H1 (cell line): Measurements from ENCODE around the gene FBXO7. TPM values are rescaled to one million over a fixed set of nuclear protein-coding genes. Genes with fewer than 3 reads are reported as not detected.

Source experiments
- CTCF ChIA-PET: fragments of 300-600 bp; sonication (Branson Sonifier 250); formaldehyde crosslinking; loops from one replicate; lab custom pipeline; 2021; ENCODE audit not compliant: partially characterized antibody; lab: Charles Lee
- POLR2A ChIA-PET: fragments of 300-600 bp; sonication (Branson Sonifier 250); formaldehyde crosslinking; loops from one replicate; lab custom pipeline; 2021; ENCODE audit warnings: inconsistent platforms; ENCODE audit not compliant: partially characterized antibody; lab: Charles Lee
- DNase-seq, 2 experiments: peaks; one replicate each; pipeline versions ENCODE4 v3.0.0 to v3.0.0-alpha.2; 2010 to 2022; ENCODE audit warnings: low spot score in 2 of 2, low read depth in 1 of 2, mixed read lengths in 1 of 2
- FAIRE-seq: peaks from 2 replicates; lab custom pipeline; 2011; peaks lifted over from hg19 to GRCh38; lab: Jason Lieb, UNC
- H2AFZ ChIP-seq: 2 replicates; pipeline ENCODE4 v1.8.1; 2012; ENCODE audit warnings: low read length, inconsistent platforms
- H2AK5ac ChIP-seq: 2 replicates; pipeline ENCODE4 v1.6.1; 2013; ENCODE audit warnings: low read depth, low read length
- H2BK120ac ChIP-seq: replicated peaks from 2 replicates; pipeline ENCODE3; 2013; ENCODE audit warnings: low read depth, low read length, inconsistent platforms
- H2BK12ac ChIP-seq: 2 replicates; pipeline ENCODE4 v1.6.1; 2013; ENCODE audit warnings: low read depth, low read length
- H2BK15ac ChIP-seq: 2 replicates; pipeline ENCODE4 v1.6.1; 2013; ENCODE audit warnings: low read length
- H2BK20ac ChIP-seq: 2 replicates; pipeline ENCODE4 v1.6.1; 2013; ENCODE audit warnings: low read length
- H2BK5ac ChIP-seq: 2 replicates; pipeline ENCODE4 v1.6.1; 2013; ENCODE audit warnings: low read depth, low read length
- H3K14ac ChIP-seq: 2 replicates; pipeline ENCODE4 v1.6.1; 2013; ENCODE audit warnings: inconsistent platforms; ENCODE audit not compliant: insufficient read length
- H3K18ac ChIP-seq: 2 replicates; pipeline ENCODE4 v1.6.1; 2013; ENCODE audit warnings: low read length; ENCODE audit errors: extremely low read depth
- H3K23ac ChIP-seq: 2 replicates; pipeline ENCODE4 v1.6.1; 2013; ENCODE audit warnings: inconsistent platforms; ENCODE audit not compliant: insufficient read length
- H3K23me2 ChIP-seq: 2 replicates; pipeline ENCODE4 v1.6.1; 2013; ENCODE audit warnings: low read depth, low read length
- H3K27ac ChIP-seq: 2 replicates; pipeline ENCODE4 v1.6.1; 2011; ENCODE audit warnings: low read depth, low read length, inconsistent platforms
- H3K27me3 ChIP-seq, 4 experiments: replicated peaks in 1 of 4; 1 replicate in 1 of 4; 2 replicates in 3 of 4; pipeline versions ENCODE4 v1.6.1 to v1.8.1; 2011 to 2013; ENCODE audit warnings: low read length in 3 of 4, mild to moderate bottlenecking in 3 of 4, inconsistent platforms in 2 of 4, mixed read lengths in 2 of 4, moderate library complexity in 1 of 4; ENCODE audit not compliant: control insufficient read depth in 3 of 4, insufficient read depth in 3 of 4; ENCODE audit errors: extremely low read depth in 1 of 4
- H3K36me3 ChIP-seq, 4 experiments: 2 replicates each; pipeline versions ENCODE4 v1.6.1 to v1.8.1; 2011 to 2013; ENCODE audit warnings: mild to moderate bottlenecking in 4 of 4, low read length in 3 of 4, moderate library complexity in 2 of 4, control low read depth in 1 of 4, inconsistent platforms in 1 of 4; ENCODE audit not compliant: insufficient read depth in 4 of 4, control insufficient read depth in 2 of 4
- H3K4ac ChIP-seq: replicated peaks from 2 replicates; pipeline ENCODE3; 2013; ENCODE audit warnings: low read length, low read depth, mixed read lengths, inconsistent platforms; ENCODE audit not compliant: insufficient read length
- H3K4me1 ChIP-seq, 4 experiments: replicated peaks in 1 of 4; 1 replicate in 1 of 4; 2 replicates in 3 of 4; pipeline versions ENCODE4 v1.6.1 to v1.8.1; 2011 to 2013; ENCODE audit warnings: low read length in 3 of 4, inconsistent platforms in 2 of 4, mixed read lengths in 1 of 4; ENCODE audit not compliant: insufficient read depth in 4 of 4, control insufficient read depth in 3 of 4
- H3K4me2 ChIP-seq, 2 experiments: 2 replicates each; pipeline versions ENCODE4 v1.6.1 to v1.8.1; 2011 to 2013; ENCODE audit warnings: low read depth in 2 of 2, low read length in 2 of 2, control low read depth in 1 of 2, inconsistent platforms in 1 of 2, mild to moderate bottlenecking in 1 of 2; ENCODE audit not compliant: insufficient read depth in 1 of 2
- H3K4me3 ChIP-seq, 4 experiments: fragments of 200-600, 300-600 bp in 1 of 4; sonication (generic), shearing (Covaris generic), sonication (Bioruptor Twin) in 1 of 4; 2 replicates each; pipeline versions ENCODE4 v1.5.1 to v1.8.1; 2011 to 2016; ENCODE audit warnings: low read length in 4 of 4, low read depth in 3 of 4, control low read depth in 2 of 4, inconsistent platforms in 2 of 4, mild to moderate bottlenecking in 2 of 4, mixed read lengths in 1 of 4, moderate library complexity in 1 of 4; ENCODE audit not compliant: insufficient read depth in 2 of 4; ENCODE audit errors: extremely low read depth in 1 of 4
- H3K56ac ChIP-seq: replicated peaks from 2 replicates; pipeline ENCODE3; 2013; ENCODE audit warnings: low read depth, mild to moderate bottlenecking, mixed read lengths, low read length, inconsistent platforms; ENCODE audit not compliant: insufficient read length
- H3K79me1 ChIP-seq: 2 replicates; pipeline ENCODE4 v1.6.1; 2013; ENCODE audit warnings: low read depth, low read length, control low read depth
- H3K79me2 ChIP-seq, 2 experiments: 2 replicates each; pipeline versions ENCODE4 v1.6.1 to v1.8.1; 2012 to 2013; ENCODE audit warnings: low read length in 2 of 2, mild to moderate bottlenecking in 2 of 2, inconsistent platforms in 1 of 2; ENCODE audit not compliant: insufficient read depth in 2 of 2, control insufficient read depth in 1 of 2
- H3K9ac ChIP-seq, 4 experiments: replicated peaks in 1 of 4; 1 replicate in 1 of 4; 2 replicates in 3 of 4; pipeline versions ENCODE4 v1.6.1 to v1.8.1; 2011 to 2013; ENCODE audit warnings: low read depth in 3 of 4, low read length in 3 of 4, control low read depth in 2 of 4, mild to moderate bottlenecking in 2 of 4, moderate library complexity in 2 of 4, inconsistent platforms in 1 of 4; ENCODE audit errors: extremely low read depth in 1 of 4
- H3K9me3 ChIP-seq, 2 experiments: 2 replicates each; pipeline versions ENCODE4 v1.6.1 to v1.8.1; 2012 to 2013; ENCODE audit warnings: mild to moderate bottlenecking in 2 of 2, moderate library complexity in 2 of 2, control low read depth in 1 of 2, inconsistent platforms in 1 of 2, low read depth in 1 of 2, low read length in 1 of 2, mixed read lengths in 1 of 2; ENCODE audit not compliant: insufficient read depth in 2 of 2
- H4K20me1 ChIP-seq, 2 experiments: replicated peaks in 1 of 2; 2 replicates each; pipeline versions ENCODE3 to v1.8.1; 2011 to 2013; ENCODE audit warnings: inconsistent platforms in 2 of 2, low read length in 2 of 2, mild to moderate bottlenecking in 1 of 2; ENCODE audit not compliant: insufficient read depth in 2 of 2, control insufficient read depth in 1 of 2
- H4K5ac ChIP-seq: 2 replicates; pipeline ENCODE4 v1.6.1; 2013; ENCODE audit warnings: low read length, low read depth, mixed read lengths, inconsistent platforms; ENCODE audit not compliant: insufficient read length
- H4K8ac ChIP-seq: 2 replicates; pipeline ENCODE4 v1.8.0; 2013; ENCODE audit warnings: mild to moderate bottlenecking, moderate library complexity, low read length, inconsistent platforms; ENCODE audit not compliant: insufficient read depth; ENCODE audit errors: extremely low read depth
- H4K91ac ChIP-seq: replicated peaks from 2 replicates; pipeline ENCODE3; 2013; ENCODE audit warnings: low read length, mixed read lengths, inconsistent platforms; ENCODE audit not compliant: insufficient read length
- BCL11A ChIP-seq, 2 experiments: IDR thresholded peaks; one replicate each; pipeline ENCODE4 v1.6.1; 2011; ENCODE audit warnings: low read depth in 2 of 2, low read length in 2 of 2, mild to moderate bottlenecking in 2 of 2
- CHD2 ChIP-seq: IDR thresholded peaks from 2 replicates; pipeline ENCODE4 v1.6.1; 2012; ENCODE audit warnings: low read length, improper control_type of control experiment
- EP300 ChIP-seq, 2 experiments: IDR thresholded peaks; 1 replicate in 1 of 2; 2 replicates in 1 of 2; pipeline ENCODE4 v1.6.1; 2011 to 2012; ENCODE audit warnings: low read depth in 2 of 2, low read length in 2 of 2, mild to moderate bottlenecking in 2 of 2, borderline replicate concordance in 1 of 2, inconsistent platforms in 1 of 2, moderate library complexity in 1 of 2
- EZH2 ChIP-seq: fragments of 200-600 bp; sonication (generic); IDR thresholded peaks from 2 replicates; pipeline ENCODE4 v1.7.1; 2012; ENCODE audit warnings: low read depth, mild to moderate bottlenecking, moderate library complexity, low read length, inconsistent platforms; ENCODE audit not compliant: severe bottlenecking
- FOSL1 ChIP-seq: IDR thresholded peaks from 2 replicates; pipeline ENCODE4 v1.6.1; 2011; ENCODE audit warnings: mild to moderate bottlenecking, low read depth, low read length, moderate library complexity; ENCODE audit not compliant: insufficient read depth
- HDAC2 ChIP-seq, 2 experiments: fragments of 300-600 bp in 1 of 2; sonication (generic) in 1 of 2; IDR thresholded peaks; 2 replicates each; pipeline ENCODE4 v1.6.1; 2011 to 2012; ENCODE audit warnings: low read depth in 2 of 2, low read length in 2 of 2, mild to moderate bottlenecking in 2 of 2, moderate library complexity in 2 of 2, borderline replicate concordance in 1 of 2, inconsistent platforms in 1 of 2
- JUN ChIP-seq: IDR thresholded peaks from 2 replicates; pipeline ENCODE4 v1.6.1; 2011; ENCODE audit warnings: low read depth, mild to moderate bottlenecking, improper control_type of control experiment, low read length
- KDM1A ChIP-seq: fragments of 200-600, 300-600 bp; sonication (generic); IDR thresholded peaks from 2 replicates; pipeline ENCODE4 v1.7.1; 2016; ENCODE audit warnings: mild to moderate bottlenecking, low read length, borderline replicate concordance
- SP4 ChIP-seq: IDR thresholded peaks from 2 replicates; pipeline ENCODE4 v1.6.1; 2012; ENCODE audit warnings: low read length, inconsistent platforms
- TAF7 ChIP-seq: optimal IDR thresholded peaks from 2 replicates; pipeline ENCODE3; 2011; ENCODE audit warnings: low read depth, mild to moderate bottlenecking, inconsistent platforms, low read length, moderate library complexity, borderline replicate concordance
- WGBS, 2 experiments: shearing (Covaris generic) in 1 of 2; methylation state at CpG; one replicate each; pipeline versions ENCODE4 v1.1.6 to v1.1.7; 2013 to 2015; ENCODE audit warnings: low lambda C conversion rate in 2 of 2, mixed read lengths in 2 of 2, inconsistent platforms in 1 of 2, low coverage in 1 of 2, missing lambda C conversion rate in 1 of 2; ENCODE audit not compliant: insufficient replicate concordance in 2 of 2, insufficient coverage in 1 of 2, insufficient read length in 1 of 2; ENCODE audit errors: extremely low coverage in 1 of 2, missing lambda C conversion rate in 1 of 2; 5-methylcytosine and 5-hydroxymethylcytosine counted together
- polyA plus RNA-seq, 7 experiments: library from polyadenylated mRNA; depleted of rRNA in 3 of 7; stranded (reverse) in 5 of 7; unstranded in 2 of 7; fragments of >200 nt in 5 of 7; fragments of 200-250 nt in 2 of 7; gene quantifications; 1 replicate in 5 of 7; 2 replicates in 1 of 7; 4 replicates in 1 of 7; pipeline versions ENCODE4 v1.2.1 to v1.2.3, GENCODE V29; 2011 to 2013; ENCODE audit warnings: missing spikeins in 2 of 7, mixed read lengths in 2 of 7
- total RNA-seq: library from RNA; stranded (reverse); fragmentation: NEBNext Ultra II Directional; extraction: Animal tissue kit (Norgen Biotek cat#: 25700); gene quantifications from 2 replicates; pipeline ENCODE4 v1.2.1, GENCODE V29; 2021
- TF ChIP-seq, protein P1 (sequence below): IDR thresholded peaks from 2 replicates; pipeline ENCODE4 v1.6.1; 2012; ENCODE audit warnings: low read length, inconsistent platforms

The FBXO7 gene
- total and polyA plus RNA-seq, 2 of the 8 experiments (the other 6 are each of a cell fraction or from before 2014, with no cell fraction given) = 62.7 to 76.1 TPM

- Histone ChIP-seq H2AFZ (no peak overlapping the region), H2BK15ac (no peak overlapping the region), H2BK120ac (no peak overlapping the region), H3K4me3 (no peak overlapping the region), H2BK12ac (no peak overlapping the region), H3K14ac (no peak overlapping the region), H3K36me3 (no peaks in the 10 kb centered on the region), H3K18ac (no peak overlapping the region), H3K4me2 (no peak overlapping the region), H3K23ac (no peak overlapping the region), H3K9me3 (no peaks in the 10 kb centered on the region), H3K79me2 (no peaks in the 10 kb centered on the region), H3K27me3 (no peaks in the 10 kb centered on the region; a peak in 1 of 7 replicates), H2BK5ac (no peak overlapping the region), H3K4me1 (no peaks in the 10 kb centered on the region), H4K8ac (no peak overlapping the region), H2BK20ac (no peak overlapping the region), H4K20me1 (peaks cover 0 to 3% of the 10 kb centered on the region in 2 experiments), H2AK5ac (no peak overlapping the region), H3K4ac (no peak overlapping the region), H4K91ac (no peak overlapping the region), H3K56ac (no peak overlapping the region), H3K23me2 (peaks cover 4% of the 10 kb centered on the region; the same call in 1 of the 2 replicates), H3K79me1 (no peaks in the 10 kb centered on the region), H3K9ac (no peak overlapping the region), H4K5ac (no peak overlapping the region), H3K27ac (no peak overlapping the region)
- TF ChIP-seq JUN = no peak
- TF ChIP-seq TAF7 = no peak
- TF ChIP-seq HDAC2 (IDR thresholded peaks at IDR 0.05; ENCODE audit: borderline replicate concordance in 1 of 2, low read depth in 2 of 2, low read length in 2 of 2) = no peak
- TF ChIP-seq CHD2 = no peak
- TF ChIP-seq EP300 (IDR thresholded peaks at IDR 0.05; ENCODE audit: borderline replicate concordance in 1 of 2, low read depth in 2 of 2, low read length in 2 of 2) = no peak
- TF ChIP-seq SP4 = no peak
- no peak for TF ChIP-seq EZH2
- no peak for TF ChIP-seq FOSL1
- no peak for TF ChIP-seq KDM1A
- TF ChIP-seq, protein P1, sequence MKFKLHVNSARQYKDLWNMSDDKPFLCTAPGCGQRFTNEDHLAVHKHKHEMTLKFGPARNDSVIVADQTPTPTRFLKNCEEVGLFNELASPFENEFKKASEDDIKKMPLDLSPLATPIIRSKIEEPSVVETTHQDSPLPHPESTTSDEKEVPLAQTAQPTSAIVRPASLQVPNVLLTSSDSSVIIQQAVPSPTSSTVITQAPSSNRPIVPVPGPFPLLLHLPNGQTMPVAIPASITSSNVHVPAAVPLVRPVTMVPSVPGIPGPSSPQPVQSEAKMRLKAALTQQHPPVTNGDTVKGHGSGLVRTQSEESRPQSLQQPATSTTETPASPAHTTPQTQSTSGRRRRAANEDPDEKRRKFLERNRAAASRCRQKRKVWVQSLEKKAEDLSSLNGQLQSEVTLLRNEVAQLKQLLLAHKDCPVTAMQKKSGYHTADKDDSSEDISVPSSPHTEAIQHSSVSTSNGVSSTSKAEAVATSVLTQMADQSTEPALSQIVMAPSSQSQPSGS = no peak
- TF ChIP-seq BCL11A (IDR thresholded peaks at IDR 0.05; ENCODE audit: low read depth in 2 of 2, low read length in 2 of 2) = no peak
- no peak for FAIRE-seq
- DNase-seq = no peak
- CTCF ChIA-PET = no interaction called here
- WGBS, 2 experiments = 77% methylated on average over 4 of the region's 4 CpGs; no CpG with 5 or more reads in 1 of the 2 experiments
- POLR2A ChIA-PET = no interaction called here
Measured at GRCh38 chr22:32545801-32546200, 71.2 kb downstream of the FBXO7 start.
